ENCODE data around the gene BNIP1. TPM values are rescaled to one million over a fixed set of nuclear protein-coding genes. Genes with fewer than 3 reads are reported as not detected.

BNIP1 gene
- total and polyA plus RNA-seq, 8 donors, result 12.5 to 15.2 (median 13.7) TPM

GRCh38 chr5:173213236-173213933 lies 69.1 kb downstream of the BNIP1 start:
- Histone ChIP-seq H3K4me3 (no peak overlapping the region), H3K4me1 (no peaks in the 10 kb centered on the region), H3K9me3 (no peaks in the 10 kb centered on the region), H3K27ac (no peak overlapping the region), H3K36me3 (no peaks in the 10 kb centered on the region), H3K27me3 (peaks cover 0 to 21% of the 10 kb centered on the region in 2 donors)
- no peak for DNase-seq
- TF ChIP-seq CTCF (IDR thresholded peaks at IDR 0.05), result no peak
- no peak for ATAC-seq
- intact Hi-C loops (cut with DNase I), result no loop called here

Other genes starting within 250 kb of the BNIP1 start
- gene RPL26L1, start 185.1 kb upstream of the BNIP1 start, total RNA-seq, result 10 to 100 TPM; 28.3 to 33.7 TPM
- gene RPL26L1, start 185.1 kb upstream of the BNIP1 start, polyA plus RNA-seq (ENCODE audit: insufficient read length in 6 of 6), result 10 to 100 TPM; 39.6 to 46.4 (median 42.3) TPM
- 100 to 1,000 TPM; 380 to 385 TPM for gene ATP6V0E1, start 160.8 kb upstream of the BNIP1 start, total RNA-seq
- 100 to 1,000 TPM; 132 to 163 (median 150) TPM for gene ATP6V0E1, start 160.8 kb upstream of the BNIP1 start, polyA plus RNA-seq (ENCODE audit: insufficient read length in 6 of 6)
- 10 to 100 TPM; 21.9 to 34.4 TPM for gene CREBRF, start 88.2 kb upstream of the BNIP1 start, total RNA-seq
- gene CREBRF, start 88.2 kb upstream of the BNIP1 start, polyA plus RNA-seq (ENCODE audit: insufficient read length in 6 of 6), result 10 to 100 TPM; 14.7 to 21.7 (median 18.4) TPM
- not detected for gene NKX2-5, start 90.7 kb downstream of the BNIP1 start, total RNA-seq
- gene NKX2-5, start 90.7 kb downstream of the BNIP1 start, polyA plus RNA-seq (ENCODE audit: insufficient read length in 6 of 6), result not detected
- 1 to 10 TPM; 2.9 to 5.5 TPM for gene STC2, start 183.9 kb downstream of the BNIP1 start, total RNA-seq
- gene STC2, start 183.9 kb downstream of the BNIP1 start, polyA plus RNA-seq (ENCODE audit: insufficient read length in 6 of 6), result 1 to 10 TPM; 3.2 to 5.6 (median 5.0) TPM

Measured in left lung (tissue), 10 donors.